ENCODE measurements around the gene IQSEC1. TPM values are rescaled to one million over a fixed set of nuclear protein-coding genes. Genes with fewer than 3 reads are reported as not detected.

Gene IQSEC1
- total and polyA plus RNA-seq, 2 donors (not counting 1 experiment from before 2014, with no cell fraction given) = 96.7 to 222 TPM

GRCh38 chr3:12959410-12959809, 113.8 kb downstream of the IQSEC1 start:
- Histone ChIP-seq H3K36me3 (replicated peaks in 1 of 2; ENCODE audit: control extremely low read depth in 1 of 2, control insufficient read depth in 1 of 2, extremely low read depth in 1 of 2, insufficient read depth in 2 of 2, low read length in 1 of 2) (peaks cover 0 to 67% of the 10 kb centered on the region in 2 experiments), H3K4me2 (replicated peaks; ENCODE audit: low read depth, low read length, poor library complexity, severe bottlenecking) (peak overlapping the region; percentile 78), H2AFZ (ENCODE audit: insufficient read depth, low read depth, low read length, poor library complexity, severe bottlenecking) (no peak overlapping the region), H4K20me1 (ENCODE audit: control insufficient read depth, insufficient read depth, low read length, poor library complexity, severe bottlenecking) (peaks cover 100% of the 10 kb centered on the region), H3K27me3 (replicated peaks in 1 of 4; ENCODE audit: control extremely low read depth in 1 of 4, control insufficient read depth in 3 of 4, insufficient read depth in 4 of 4, low read length in 3 of 4) (no peaks in the 10 kb centered on the region), H3K4me3 (ENCODE audit: control extremely low read depth in 1 of 5, extremely low read depth in 1 of 5, insufficient read depth in 1 of 5, low read depth in 2 of 5, low read length in 4 of 5) (peak overlapping the region in 1 of 5 experiments; percentile 48), H3K9me3 (ENCODE audit: control extremely low read depth in 1 of 3, control insufficient read depth in 2 of 3, insufficient read depth in 1 of 3, low read length in 2 of 3) (no peaks in the 10 kb centered on the region), H3K9ac (ENCODE audit: low read length) (peak overlapping the region; percentile 36), H3K4me1 (ENCODE audit: control insufficient read depth in 2 of 2, insufficient read depth in 2 of 2, low read length in 2 of 2) (peaks cover 91 to 100% of the 10 kb centered on the region in 2 donors), H3K27ac (ENCODE audit: low read length in 2 of 2) (peak overlapping the region; percentile 30 to 81), H3K79me2 (ENCODE audit: control insufficient read depth, insufficient read depth, low read length) (peaks cover 100% of the 10 kb centered on the region)
- POLR2A ChIA-PET = interaction anchor here (1.0 to 1.8 kb wide), 3 partner anchors 45 to 129 kb away, joined by 3 to 6 read pairs (median 3); no protein-coding TSS in a partner anchor
- intact Hi-C loops (cut with micrococcal nuclease) = no loop called here
- DNase-seq (no peak), ATAC-seq (ENCODE audit: low read depth) (no peak)
- Mint-ChIP-seq H3K4me1 (peaks cover 99% of the 10 kb centered on the region), H3K27me3 (no peaks in the 10 kb centered on the region), H3K4me3 (peak overlapping the region; percentile 81), H3K9me3 (ENCODE audit: insufficient read depth) (no peaks in the 10 kb centered on the region), H3K27ac (peak overlapping the region; percentile 86)
- 73% methylated on average over 7 of the region's 7 CpGs for WGBS (ENCODE audit: insufficient coverage)
- no peak for TF ChIP-seq CTCF (IDR thresholded peaks at IDR 0.05)
- no peak for TF ChIP-seq EZH2 (IDR thresholded peaks at IDR 0.05; ENCODE audit: borderline replicate concordance, insufficient read depth, low read depth, low read length, poor library complexity, severe bottlenecking)
- CTCF ChIA-PET = interaction anchor here (0.7 to 2.0 kb wide), 14 partner anchors 11 to 373 kb away, joined by 3 to 9 read pairs (median 4); partner anchors contain the start of gene RPL32
